ENCODE data around the gene APOL1.

DNA sequence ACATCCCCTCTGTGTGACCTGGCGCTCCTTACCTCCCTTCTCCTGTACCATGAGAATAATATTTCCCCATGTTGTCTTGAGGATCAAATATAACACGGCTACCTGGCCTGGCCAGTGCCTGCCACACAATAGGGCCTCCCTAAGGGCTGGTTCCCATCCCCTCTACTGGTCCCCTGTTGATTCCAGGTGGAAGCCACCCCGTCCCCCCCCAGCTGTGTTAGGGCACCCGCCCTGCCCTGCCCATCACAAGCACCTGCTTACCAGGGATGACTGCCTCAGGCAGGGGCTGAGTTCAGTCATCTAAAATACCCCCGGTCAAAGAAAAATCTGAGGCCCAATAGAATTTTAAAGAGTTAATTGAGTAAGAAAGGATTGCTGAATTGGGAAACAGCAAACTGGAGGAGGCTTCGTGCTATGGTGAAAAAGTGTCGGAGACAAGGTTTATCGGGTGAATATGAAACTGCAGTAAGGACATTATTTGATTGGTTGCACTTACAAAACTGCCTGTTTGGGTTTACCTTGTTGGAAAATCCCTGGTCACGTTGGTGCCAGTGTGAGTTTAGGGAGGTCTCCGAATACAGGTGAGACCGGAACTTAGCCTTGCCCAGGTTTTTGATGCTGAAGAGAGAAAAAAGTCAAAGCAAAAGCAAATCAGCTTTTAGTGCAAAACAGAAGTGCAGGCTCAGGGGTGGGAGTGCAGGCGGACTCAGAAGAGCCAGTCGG, 5.2 kb downstream of the APOL1 start:
- no peak for TF ChIP-seq POLR2A (IDR thresholded peaks at IDR 0.05)
- no peak for TF ChIP-seq POLR2AphosphoS5 (IDR thresholded peaks at IDR 0.05)
- TF ChIP-seq, protein P1, sequence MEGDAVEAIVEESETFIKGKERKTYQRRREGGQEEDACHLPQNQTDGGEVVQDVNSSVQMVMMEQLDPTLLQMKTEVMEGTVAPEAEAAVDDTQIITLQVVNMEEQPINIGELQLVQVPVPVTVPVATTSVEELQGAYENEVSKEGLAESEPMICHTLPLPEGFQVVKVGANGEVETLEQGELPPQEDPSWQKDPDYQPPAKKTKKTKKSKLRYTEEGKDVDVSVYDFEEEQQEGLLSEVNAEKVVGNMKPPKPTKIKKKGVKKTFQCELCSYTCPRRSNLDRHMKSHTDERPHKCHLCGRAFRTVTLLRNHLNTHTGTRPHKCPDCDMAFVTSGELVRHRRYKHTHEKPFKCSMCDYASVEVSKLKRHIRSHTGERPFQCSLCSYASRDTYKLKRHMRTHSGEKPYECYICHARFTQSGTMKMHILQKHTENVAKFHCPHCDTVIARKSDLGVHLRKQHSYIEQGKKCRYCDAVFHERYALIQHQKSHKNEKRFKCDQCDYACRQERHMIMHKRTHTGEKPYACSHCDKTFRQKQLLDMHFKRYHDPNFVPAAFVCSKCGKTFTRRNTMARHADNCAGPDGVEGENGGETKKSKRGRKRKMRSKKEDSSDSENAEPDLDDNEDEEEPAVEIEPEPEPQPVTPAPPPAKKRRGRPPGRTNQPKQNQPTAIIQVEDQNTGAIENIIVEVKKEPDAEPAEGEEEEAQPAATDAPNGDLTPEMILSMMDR (IDR thresholded peaks at IDR 0.05) = no peak

Data from prostate gland (tissue), 2 donors.